ENCODE data around the gene PRG3.

DNA sequence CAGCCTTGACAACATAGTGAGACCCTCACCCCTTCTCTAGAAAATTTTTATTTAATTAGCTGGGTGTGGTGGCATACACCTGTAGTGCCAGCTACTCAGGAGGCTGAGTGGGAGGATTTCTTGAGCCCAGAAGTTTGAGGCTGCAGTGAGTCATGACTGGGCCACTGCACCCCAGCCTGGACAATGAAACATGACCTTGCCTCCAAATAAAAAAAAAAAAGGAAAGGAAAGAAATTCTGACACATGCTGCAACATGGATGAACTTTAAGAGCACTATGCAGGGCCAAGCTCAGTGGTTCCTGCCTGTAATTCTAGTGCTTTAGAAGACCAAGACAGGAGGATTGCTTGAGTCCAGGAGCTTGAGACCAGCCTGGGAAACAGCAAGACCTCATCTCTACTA is 37.2 kb upstream of the PRG3 start:
- TF ChIP-seq, protein P1, sequence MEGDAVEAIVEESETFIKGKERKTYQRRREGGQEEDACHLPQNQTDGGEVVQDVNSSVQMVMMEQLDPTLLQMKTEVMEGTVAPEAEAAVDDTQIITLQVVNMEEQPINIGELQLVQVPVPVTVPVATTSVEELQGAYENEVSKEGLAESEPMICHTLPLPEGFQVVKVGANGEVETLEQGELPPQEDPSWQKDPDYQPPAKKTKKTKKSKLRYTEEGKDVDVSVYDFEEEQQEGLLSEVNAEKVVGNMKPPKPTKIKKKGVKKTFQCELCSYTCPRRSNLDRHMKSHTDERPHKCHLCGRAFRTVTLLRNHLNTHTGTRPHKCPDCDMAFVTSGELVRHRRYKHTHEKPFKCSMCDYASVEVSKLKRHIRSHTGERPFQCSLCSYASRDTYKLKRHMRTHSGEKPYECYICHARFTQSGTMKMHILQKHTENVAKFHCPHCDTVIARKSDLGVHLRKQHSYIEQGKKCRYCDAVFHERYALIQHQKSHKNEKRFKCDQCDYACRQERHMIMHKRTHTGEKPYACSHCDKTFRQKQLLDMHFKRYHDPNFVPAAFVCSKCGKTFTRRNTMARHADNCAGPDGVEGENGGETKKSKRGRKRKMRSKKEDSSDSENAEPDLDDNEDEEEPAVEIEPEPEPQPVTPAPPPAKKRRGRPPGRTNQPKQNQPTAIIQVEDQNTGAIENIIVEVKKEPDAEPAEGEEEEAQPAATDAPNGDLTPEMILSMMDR (IDR thresholded peaks at IDR 0.05; ENCODE audit: low read depth, low read length) = no peak
- no peak for TF ChIP-seq EZH2phosphoT487 (IDR thresholded peaks at IDR 0.05; ENCODE audit: low read depth)
